ENCODE measurements around the gene ETNK2. TPM values are rescaled to one million over a fixed set of nuclear protein-coding genes. Genes with fewer than 3 reads are reported as not detected.

Gene ETNK2
- polyA plus RNA-seq, 1 experiment: 25.6 TPM

- Histone ChIP-seq H3K4me3 (ENCODE audit: low read depth, low read length) (no peak overlapping the region), H3K27me3 (ENCODE audit: control insufficient read depth, insufficient read depth, low read length) (peaks cover 11% of the 10 kb centered on the region), H3K9me3 (ENCODE audit: control insufficient read depth, insufficient read depth, low read length) (no peaks in the 10 kb centered on the region), H3K27ac (ENCODE audit: low read depth, low read length) (no peak overlapping the region)
- no peak for TF ChIP-seq CTCF (IDR thresholded peaks at IDR 0.05; ENCODE audit: low read depth, low read length)
- ChIA-PET CTCF (interaction anchor here (0.8 to 1.7 kb wide), 2 partner anchors 30 to 228 kb away, joined by 3 to 14 read pairs; no protein-coding TSS in a partner anchor), POLR2A (no interaction called here)
- DNase-seq (ENCODE audit: low read depth, low spot score): no peak
Measured at GRCh38 chr1:204098683-204099082, 53.2 kb downstream of the ETNK2 start.

DNA sequence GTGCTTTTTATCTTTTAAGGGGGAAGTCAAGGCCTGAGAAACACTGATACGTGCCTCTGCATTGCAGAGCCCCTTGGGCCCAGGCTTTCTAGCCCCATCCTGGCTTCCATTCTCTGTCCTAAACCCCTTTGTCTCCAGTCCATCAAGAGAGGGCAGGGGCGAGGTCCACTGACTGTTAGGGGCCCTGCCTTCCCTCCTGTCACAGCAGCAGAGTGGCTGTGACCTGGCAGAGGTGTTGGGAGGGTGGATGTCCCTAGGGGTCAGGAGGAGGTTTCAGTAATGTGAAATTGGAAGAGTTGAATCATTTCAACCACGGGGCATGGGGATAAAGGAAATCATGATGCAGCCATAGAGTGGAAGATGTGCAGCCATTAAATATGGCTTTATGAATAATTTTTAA is 54.9 kb downstream of the ETNK2 start:
- TF ChIP-seq CTCF (IDR thresholded peaks at IDR 0.05; ENCODE audit: low read depth, low read length): no peak
- H3K4me3 ChIP-seq (ENCODE audit: low read depth, low read length): no peak overlapping the region
- peaks cover 8% of the 10 kb centered on the region for H3K27me3 ChIP-seq (ENCODE audit: control insufficient read depth, insufficient read depth, low read length)
- POLR2A ChIA-PET: no interaction called here
- DNase-seq (ENCODE audit: low read depth, low spot score): no peak
- CTCF ChIA-PET: interaction anchor here (1.5 to 2.0 kb wide), 2 partner anchors 31 to 226 kb away, joined by 4 to 7 read pairs; no protein-coding TSS in a partner anchor
- no peaks in the 10 kb centered on the region for H3K9me3 ChIP-seq (ENCODE audit: control insufficient read depth, insufficient read depth, low read length)
- no peak overlapping the region for H3K27ac ChIP-seq (ENCODE audit: low read depth, low read length)

DNA sequence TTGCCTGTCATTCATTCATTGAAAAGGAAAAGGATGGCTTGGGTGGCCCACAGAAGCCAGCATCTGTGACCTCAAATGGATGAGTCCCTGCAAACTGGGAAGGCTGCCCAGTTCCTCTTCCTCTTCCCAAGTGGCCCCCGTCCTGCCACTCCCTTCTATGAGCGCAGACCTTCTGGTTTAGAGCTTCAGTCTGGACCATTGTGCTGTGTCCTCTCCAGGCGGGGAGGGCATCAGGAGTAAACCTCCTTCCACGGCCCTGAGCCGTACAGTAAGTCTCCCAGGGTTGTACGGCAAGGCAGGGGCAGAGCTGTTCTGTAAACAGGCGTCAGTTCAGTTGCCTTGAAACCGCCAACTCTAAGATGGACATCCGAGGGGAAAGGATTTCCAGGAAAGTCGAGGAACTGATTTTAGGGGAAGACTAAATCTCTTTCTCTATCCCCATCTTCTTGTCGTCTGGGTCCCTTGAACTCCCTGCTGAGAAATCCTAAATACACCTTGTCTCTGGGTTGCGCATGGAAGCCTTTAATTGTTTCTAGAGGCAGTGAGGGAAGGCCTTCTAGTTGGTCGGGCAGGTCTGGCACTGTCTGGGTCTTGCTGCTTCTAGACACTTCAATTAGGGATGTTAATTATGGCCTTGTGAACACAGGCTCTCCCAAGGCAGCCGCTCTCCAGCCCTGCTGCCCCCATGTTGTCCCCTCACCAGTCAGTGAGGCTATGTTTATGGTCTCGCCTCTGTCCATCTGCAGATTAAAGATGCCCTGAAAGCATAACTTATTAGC is 56.8 kb downstream of the ETNK2 start:
- Histone ChIP-seq H3K27me3 (ENCODE audit: control insufficient read depth, insufficient read depth, low read length) (peaks cover 6% of the 10 kb centered on the region), H3K27ac (ENCODE audit: low read depth, low read length) (no peak overlapping the region), H3K4me3 (ENCODE audit: low read depth, low read length) (no peak overlapping the region), H3K9me3 (ENCODE audit: control insufficient read depth, insufficient read depth, low read length) (no peaks in the 10 kb centered on the region)
- ChIA-PET CTCF (interaction anchor here (0.8 to 2.0 kb wide), 3 partner anchors 33 to 224 kb away, joined by 3 to 7 read pairs (median 4); no protein-coding TSS in a partner anchor), POLR2A (no interaction called here)
- TF ChIP-seq CTCF (IDR thresholded peaks at IDR 0.05; ENCODE audit: low read depth, low read length): no peak
- no peak for DNase-seq (ENCODE audit: low read depth, low spot score)

DNA sequence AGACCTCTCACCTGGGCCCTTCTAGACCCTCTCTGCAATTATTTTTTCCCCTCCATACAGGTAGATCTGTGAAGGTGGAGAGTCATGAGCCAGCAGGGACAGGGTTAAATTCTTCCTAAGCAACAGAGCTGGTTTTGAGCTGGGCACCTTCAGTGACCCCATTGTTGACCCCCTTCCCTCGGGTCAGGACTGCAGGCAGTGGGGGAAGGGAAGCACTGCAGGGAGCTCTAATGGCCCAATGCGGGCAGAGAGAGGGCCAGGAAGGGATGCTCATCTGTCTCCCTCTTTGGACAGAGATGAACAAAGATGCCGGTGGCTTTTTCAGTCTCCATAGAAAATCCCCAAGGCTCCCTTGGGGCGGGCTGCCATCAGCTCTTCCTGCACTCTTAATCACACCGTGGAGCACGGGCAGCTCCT is 57.5 kb downstream of the ETNK2 start:
- Histone ChIP-seq H3K27ac (ENCODE audit: low read depth, low read length) (no peak overlapping the region), H3K27me3 (ENCODE audit: control insufficient read depth, insufficient read depth, low read length) (peaks cover 6% of the 10 kb centered on the region), H3K4me3 (ENCODE audit: low read depth, low read length) (no peak overlapping the region), H3K9me3 (ENCODE audit: control insufficient read depth, insufficient read depth, low read length) (no peaks in the 10 kb centered on the region)
- DNase-seq (ENCODE audit: low read depth, low spot score): no peak
- ChIA-PET CTCF (interaction anchor here (0.8 kb wide), 1 partner anchor 223 kb away, joined by 3 read pairs; no protein-coding TSS in a partner anchor), POLR2A (no interaction called here)
- TF ChIP-seq CTCF (IDR thresholded peaks at IDR 0.05; ENCODE audit: low read depth, low read length): no peak

DNA sequence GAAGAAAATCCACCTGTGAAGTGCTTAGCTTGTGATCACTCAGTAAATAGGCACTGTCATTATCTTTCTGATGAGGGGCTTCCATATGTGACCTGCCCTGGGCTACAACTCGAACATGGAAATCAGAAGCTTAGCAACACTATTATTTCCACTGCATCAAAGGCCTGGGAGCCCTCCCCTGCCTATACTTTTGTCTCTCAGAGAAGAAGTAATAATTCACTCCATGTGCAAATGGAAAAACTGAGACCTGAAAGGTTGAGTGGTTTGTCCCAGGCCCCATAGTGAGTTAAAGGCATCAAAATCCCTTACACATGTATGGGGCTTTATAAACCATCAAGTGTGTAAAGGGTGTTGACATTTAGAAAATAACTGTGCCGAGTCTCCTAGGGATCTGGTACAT is 58.1 kb downstream of the ETNK2 start:
- TF ChIP-seq CTCF (IDR thresholded peaks at IDR 0.05; ENCODE audit: low read depth, low read length): no peak
- POLR2A ChIA-PET: no interaction called here
- no peaks in the 10 kb centered on the region for H3K9me3 ChIP-seq (ENCODE audit: control insufficient read depth, insufficient read depth, low read length)
- CTCF ChIA-PET: interaction anchor here (0.6 to 1.3 kb wide), 2 partner anchors 160 to 222 kb away, joined by 3 to 4 read pairs; no protein-coding TSS in a partner anchor
- DNase-seq (ENCODE audit: low read depth, low spot score): no peak
- H3K4me3 ChIP-seq (ENCODE audit: low read depth, low read length): no peak overlapping the region
- H3K27me3 ChIP-seq (ENCODE audit: control insufficient read depth, insufficient read depth, low read length): peaks cover 6% of the 10 kb centered on the region
- H3K27ac ChIP-seq (ENCODE audit: low read depth, low read length): no peak overlapping the region

Data from AG04450 (cell line).